ENCODE results near the gene FZD10.

Gene FZD10, protein sequence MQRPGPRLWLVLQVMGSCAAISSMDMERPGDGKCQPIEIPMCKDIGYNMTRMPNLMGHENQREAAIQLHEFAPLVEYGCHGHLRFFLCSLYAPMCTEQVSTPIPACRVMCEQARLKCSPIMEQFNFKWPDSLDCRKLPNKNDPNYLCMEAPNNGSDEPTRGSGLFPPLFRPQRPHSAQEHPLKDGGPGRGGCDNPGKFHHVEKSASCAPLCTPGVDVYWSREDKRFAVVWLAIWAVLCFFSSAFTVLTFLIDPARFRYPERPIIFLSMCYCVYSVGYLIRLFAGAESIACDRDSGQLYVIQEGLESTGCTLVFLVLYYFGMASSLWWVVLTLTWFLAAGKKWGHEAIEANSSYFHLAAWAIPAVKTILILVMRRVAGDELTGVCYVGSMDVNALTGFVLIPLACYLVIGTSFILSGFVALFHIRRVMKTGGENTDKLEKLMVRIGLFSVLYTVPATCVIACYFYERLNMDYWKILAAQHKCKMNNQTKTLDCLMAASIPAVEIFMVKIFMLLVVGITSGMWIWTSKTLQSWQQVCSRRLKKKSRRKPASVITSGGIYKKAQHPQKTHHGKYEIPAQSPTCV

DNA sequence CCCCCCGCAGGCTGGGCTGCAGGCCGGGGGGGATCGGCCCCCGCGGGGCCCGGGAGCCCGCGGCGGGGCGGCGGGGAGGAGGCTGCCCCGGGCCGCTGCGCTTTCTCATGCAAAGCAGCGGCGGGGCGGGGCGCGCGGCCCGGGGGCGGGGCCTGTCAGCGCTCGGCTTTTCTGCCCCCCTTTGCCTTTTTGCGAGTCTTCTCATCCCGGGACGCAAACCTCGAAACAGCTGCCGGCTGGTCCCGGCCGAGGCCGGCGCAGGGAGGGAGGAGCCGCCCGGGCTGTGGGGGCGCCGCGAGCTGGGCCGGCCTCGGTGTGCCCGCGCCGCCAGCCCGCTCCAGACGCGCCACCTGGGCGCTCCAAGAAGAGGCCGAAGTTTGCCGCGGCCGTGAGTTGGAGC, at the start of gene FZD10:
Gene FZD10 (plus strand): TSS at position 198 of the 400 bp plus-strand sequence. CDS start 479 bp downstream, outside the sequence.
- no peak for DNase-seq

GRCh38 chr12:130114952-130115351, 47.3 kb upstream of the FZD10 start:
- no peak for DNase-seq

GRCh38 chr12:130115646-130116045, 46.6 kb upstream of the FZD10 start:
- DNase-seq, result no peak

GRCh38 chr12:130116791-130117190, 45.5 kb upstream of the FZD10 start:
- DNase-seq, result no peak

GRCh38 chr12:130117233-130117632, 45.0 kb upstream of the FZD10 start:
- no peak for DNase-seq

DNA sequence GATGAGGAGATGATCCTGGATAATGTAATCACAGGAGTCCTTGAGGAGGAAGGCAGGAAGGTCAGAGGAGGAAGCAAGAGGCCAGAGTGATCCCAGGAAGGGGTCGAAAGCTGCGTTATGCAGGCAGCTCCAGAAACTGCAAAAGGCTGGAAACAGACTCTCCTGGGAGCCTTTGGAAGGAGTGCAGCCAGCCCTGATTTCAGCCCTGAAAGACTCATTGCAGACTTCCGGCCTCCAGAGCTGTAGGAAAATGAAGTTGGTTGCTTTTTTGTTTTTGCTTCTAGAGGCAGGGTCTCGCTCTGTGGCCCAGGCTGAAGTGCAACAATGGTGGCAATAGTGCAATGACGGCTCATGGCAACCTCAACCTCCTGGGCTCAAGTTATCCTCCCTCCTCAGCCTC, 44.6 kb upstream of the FZD10 start:
- no peak for DNase-seq

GRCh38 chr12:130118181-130118580, 44.1 kb upstream of the FZD10 start:
- DNase-seq, result no peak

DNA sequence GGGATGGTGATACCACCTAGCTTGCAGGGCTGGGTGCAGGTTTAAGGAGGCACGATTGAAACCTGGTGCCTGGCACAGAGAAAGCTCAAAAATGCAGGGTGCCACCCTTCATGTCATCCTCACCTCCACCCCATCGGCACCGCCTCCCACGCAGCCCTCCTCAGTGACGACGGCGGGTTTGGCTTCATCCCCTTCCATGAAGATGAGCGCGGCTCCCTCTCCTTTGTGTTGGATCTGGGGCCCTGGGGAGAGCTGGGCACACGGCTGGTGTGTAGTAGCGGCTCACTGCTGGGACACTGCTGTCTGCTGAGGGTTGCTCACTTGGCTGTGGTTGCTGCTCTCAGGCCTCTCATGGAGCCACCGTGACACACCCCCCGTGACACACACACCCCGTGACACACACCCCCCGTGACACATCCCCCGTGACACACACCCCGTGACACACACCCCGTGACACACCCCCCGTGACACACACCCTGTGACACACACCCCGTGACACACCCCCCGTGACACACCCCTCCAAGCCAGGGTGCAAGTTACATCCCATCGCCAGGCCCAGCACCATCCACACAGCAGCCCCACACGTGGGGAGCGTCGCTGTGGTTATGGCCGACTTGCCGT, 42.9 kb upstream of the FZD10 start:
- no peak for DNase-seq

- no peak for DNase-seq
These were observed 42.1 kb upstream of the FZD10 start for GRCh38 chr12:130120012-130120805.

DNA sequence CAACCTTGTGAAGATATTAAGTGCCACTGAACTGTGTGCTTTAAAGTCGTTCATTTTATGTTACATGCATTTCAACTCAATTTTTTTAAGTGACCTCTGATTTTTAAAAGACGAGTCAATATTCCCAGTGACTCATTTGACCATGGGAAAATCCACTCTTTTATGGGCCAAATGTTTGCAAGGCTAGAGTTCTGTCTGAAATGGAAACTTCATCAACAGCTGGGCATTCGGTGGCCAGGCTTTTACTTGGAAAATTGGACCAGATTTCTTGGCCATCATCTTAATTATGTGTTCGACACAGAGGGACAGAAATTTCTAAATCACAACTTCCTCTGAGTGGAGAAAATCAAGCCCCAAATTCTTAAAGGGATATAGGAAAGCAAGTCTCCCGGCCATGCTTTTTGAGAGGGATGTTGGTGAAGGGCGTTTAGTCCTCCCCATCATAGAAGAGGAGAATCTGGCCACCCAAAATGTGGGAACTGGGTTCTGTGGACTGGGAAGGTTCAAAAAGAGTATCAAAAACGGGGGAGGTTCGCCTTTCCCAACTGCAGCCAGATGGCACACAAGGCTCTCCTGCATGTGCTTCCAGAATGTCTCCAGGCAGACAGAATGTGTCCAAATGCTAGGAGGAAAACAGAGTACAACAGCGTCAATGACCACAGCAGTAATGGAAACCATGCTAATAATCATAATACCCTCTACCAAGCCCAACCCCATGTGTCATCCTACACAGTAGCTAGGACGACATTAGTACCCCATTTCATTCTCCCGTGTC, 40.9 kb upstream of the FZD10 start:
- DNase-seq, result no peak

DNA sequence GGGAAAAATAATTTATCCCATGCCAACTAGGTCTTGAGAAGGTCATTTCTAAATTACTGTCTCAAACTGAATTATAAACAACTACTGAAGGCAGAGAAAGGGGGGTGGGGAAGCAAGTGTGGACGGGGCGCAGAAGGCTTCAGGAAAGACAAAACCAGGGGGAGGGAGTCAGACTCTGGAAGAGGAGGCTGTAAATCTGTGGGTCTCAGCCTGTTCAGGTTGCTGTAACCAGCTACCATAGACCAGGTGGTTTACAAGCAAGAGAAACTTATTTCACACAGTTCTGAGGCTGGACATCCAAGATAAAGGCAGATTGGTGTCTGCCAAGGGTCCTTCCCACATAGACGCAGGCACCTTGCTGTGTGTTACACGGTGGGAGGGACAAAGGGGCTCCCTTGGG, 39.9 kb upstream of the FZD10 start:
- no peak for DNase-seq

- DNase-seq, result no peak
These were observed 38.2 kb upstream of the FZD10 start for GRCh38 chr12:130124106-130124505.

- no peak for DNase-seq
These were observed 37.5 kb upstream of the FZD10 start for GRCh38 chr12:130124605-130125244.

DNA sequence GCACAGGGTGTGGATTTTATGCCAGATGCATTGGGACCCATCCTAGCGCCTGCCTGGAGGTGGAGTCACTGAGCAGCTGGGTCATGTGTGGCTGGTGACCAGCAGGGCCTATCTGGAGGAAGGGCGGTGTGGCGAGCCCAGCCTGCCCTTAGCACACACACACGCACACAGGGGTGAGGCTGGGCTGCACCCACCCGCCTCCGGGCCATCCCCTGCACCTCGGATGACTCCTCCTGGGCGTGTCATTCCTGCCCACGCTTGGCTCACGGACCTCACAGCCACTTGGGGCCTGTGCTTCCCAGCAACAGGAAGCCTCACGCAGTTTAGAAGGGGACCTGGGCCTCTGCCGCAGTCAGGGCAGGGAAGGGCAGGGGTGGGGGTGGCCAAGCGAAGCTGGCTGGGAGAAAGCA, 36.2 kb upstream of the FZD10 start:
- DNase-seq, result no peak

- no peak for DNase-seq
These were observed 34.7 kb upstream of the FZD10 start for GRCh38 chr12:130127532-130127911.

DNA sequence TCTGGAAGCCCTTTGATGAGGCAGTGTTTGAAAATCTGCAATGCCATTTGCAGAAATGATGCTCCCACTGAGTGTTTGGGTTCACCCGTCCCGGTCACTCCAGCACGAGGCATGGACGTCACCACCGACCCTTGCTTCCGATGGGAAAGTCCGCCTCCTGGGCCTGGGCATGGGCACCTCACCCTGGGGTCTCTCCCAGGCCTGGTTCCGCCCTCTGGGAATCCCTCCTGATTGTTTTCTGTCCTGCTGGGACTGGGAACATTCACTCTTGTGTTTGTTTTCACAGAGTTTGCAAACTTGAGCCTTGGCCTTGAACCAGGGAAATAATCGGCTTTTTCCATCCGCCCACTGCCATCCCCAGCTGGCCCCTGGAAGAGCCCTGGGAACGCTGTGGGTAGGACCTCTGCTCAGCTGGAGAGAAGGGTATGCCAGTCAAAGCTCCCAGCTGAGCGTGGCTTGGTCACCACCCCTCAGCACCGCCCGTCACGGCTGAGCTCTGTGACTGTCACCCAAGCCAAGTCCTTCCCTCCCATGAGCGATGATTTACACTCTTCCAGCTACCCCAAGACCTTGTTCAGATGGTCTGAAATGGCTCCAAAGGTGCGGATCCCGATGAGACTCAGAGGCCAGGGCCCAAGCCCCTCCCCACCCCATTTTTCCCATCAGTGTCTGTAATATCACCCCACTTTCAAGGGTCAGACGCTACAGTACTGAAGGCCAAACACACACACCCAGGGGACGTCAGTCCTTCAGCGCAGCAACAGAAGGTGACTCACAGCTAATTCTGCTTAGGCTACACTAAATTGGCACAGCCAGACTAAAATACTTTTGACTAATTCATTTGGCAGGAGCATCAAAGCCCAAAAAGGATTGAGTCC, 34.1 kb upstream of the FZD10 start:
- no peak for DNase-seq

DNA sequence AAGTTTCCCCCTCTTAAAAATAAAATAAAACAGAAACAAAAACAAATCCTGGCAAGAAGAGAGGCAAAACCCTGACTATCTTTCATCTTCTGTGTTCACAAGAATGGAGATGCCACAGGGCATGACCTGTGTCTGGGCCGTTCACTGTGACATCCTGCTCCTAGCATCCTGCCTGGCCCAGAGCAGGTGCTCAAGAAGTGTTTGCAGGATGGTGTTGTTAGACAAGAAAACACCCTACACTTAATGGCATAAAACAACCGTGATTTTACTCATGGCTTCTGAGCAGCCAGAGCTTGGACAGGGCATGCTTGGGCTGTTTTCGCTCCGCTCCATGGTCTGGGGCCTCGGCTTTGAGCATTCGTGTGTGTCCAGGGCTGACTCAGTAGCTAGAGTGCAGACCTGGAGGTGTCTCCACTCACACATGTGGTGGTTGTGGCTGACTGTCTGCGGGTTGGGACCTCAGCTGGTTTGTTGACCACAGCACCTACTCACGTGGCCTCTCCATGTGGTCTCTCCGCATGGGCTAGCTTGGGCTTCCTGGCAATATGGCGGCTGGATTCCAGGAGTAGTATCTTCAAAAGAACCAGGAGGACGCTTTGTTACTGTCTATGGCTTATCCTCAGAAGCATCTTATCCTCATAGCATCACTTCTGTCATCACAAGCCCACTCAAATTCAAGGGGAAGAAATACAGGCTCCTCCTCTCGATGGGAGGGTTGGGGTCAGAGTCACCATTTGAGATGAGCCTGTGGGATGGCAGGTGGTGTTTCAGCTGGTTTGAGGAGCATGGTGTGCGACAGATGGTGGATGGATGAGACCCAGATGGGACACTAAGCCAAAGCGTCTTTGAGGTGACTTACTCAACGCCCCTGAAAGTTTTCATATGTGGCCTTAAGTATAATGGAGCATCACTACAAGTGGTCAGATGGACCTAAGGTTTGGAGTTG, 33.2 kb upstream of the FZD10 start:
- no peak for DNase-seq

GRCh38 chr12:130130346-130130745, 31.9 kb upstream of the FZD10 start:
- no peak for DNase-seq

GRCh38 chr12:130131025-130131424, 31.2 kb upstream of the FZD10 start:
- DNase-seq, result no peak

DNA sequence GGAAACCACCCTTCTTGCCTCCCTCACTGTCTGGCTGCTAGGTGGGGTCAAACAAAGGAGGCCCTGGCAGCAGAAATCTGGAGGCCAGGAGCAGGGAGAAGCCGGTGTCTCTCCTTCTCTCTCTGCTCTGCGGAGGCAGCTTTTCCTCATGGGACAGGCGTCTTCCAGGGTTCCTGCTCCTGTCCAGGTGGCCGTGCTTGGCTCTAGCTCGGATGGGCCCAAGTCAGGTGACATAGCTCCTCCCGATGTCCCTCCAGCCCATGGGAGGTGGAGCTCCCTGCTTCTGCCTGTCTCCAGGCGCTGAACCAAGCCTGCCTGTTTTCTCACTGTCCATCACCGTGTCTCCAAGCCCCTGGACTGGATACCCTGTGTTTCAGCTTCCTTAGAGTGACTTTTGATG, 30.5 kb upstream of the FZD10 start:
- no peak for DNase-seq
